OCI-LY3 (cell line): ENCODE data around the gene CTNND2.

ENCODE experiments used
- CTCF ChIP-seq: fragments of 200-600, 300-600 bp; sonication (generic); IDR thresholded peaks from 2 replicates; pipeline ENCODE4 v1.5.1; 2014; ENCODE audit warnings: antibody characterized with exemption, low read length, low read depth
- EZH2phosphoT487 ChIP-seq: fragments of 200-600 bp; shearing (Covaris generic); IDR thresholded peaks from 2 replicates; pipeline ENCODE4 v1.6.1; 2018; ENCODE audit warnings: antibody characterized with exemption, mixed run types, low read depth

GRCh38 chr5:11007269-11007870, 896.9 kb downstream of the CTNND2 start:
- no peak for TF ChIP-seq CTCF
- no peak for TF ChIP-seq EZH2phosphoT487
